Measurements from ENCODE around the gene CCDC188. TPM values are rescaled to one million over a fixed set of nuclear protein-coding genes. Genes with fewer than 3 reads are reported as not detected.

Gene CCDC188
- total and polyA plus RNA-seq, 12 donors = 0.30 to 19.0 (median 0.77) TPM; not detected in 2

DNA sequence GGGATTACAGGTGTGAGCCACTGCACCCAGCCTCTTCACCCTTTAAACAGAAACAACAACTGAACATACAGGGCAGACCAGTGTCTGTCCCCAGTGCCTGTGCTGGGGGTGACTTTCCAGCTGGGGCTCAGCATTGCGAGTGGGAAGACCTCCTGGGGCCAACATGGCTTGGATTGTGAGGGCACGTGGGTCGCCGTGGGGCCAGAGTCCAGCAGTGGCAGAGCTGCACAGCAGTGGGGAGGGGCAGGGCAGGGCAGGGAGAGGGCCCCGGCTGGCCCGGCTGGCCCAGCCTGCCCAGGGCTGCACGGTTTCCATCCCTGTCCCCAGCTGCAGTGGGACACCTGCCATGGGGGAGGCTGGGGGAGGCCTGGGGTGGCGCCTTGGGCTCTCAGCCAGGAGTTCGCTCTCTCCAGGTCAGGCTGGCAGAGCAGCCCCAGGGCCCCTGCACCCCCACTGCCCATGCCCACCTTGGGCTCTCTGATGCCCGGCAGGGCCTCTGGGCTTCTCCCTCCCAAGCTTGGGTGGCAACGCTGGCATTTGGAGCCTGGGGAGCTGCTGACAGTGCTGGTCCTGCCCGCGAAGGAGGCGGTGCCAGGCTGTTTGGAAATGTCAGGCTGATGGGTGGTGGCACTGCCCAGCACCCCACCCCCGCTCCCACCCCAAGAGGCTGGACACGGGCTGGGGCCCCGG is 30.5 kb upstream of the CCDC188 start:
- peaks cover 7% of the 10 kb centered on the region for H3K27me3 ChIP-seq
- H3K4me3 ChIP-seq = no peak overlapping the region
- DNase-seq = no peak
- H3K9me3 ChIP-seq (replicated peaks in 1 of 3) = no peaks in the 10 kb centered on the region
- H3K27ac ChIP-seq = no peak overlapping the region
- intact Hi-C loops (cut with DNase I) = no loop called here
- 53 to 78% (median 74%) methylated on average over 4 to 17 of the region's 17 CpGs for WGBS, 4 donors
- no peak for TF ChIP-seq POLR2A (IDR thresholded peaks at IDR 0.05)
- no peaks in the 10 kb centered on the region for H3K36me3 ChIP-seq (replicated peaks in 1 of 2)
- no peaks in the 10 kb centered on the region for H3K4me1 ChIP-seq (replicated peaks in 1 of 2)

DNA sequence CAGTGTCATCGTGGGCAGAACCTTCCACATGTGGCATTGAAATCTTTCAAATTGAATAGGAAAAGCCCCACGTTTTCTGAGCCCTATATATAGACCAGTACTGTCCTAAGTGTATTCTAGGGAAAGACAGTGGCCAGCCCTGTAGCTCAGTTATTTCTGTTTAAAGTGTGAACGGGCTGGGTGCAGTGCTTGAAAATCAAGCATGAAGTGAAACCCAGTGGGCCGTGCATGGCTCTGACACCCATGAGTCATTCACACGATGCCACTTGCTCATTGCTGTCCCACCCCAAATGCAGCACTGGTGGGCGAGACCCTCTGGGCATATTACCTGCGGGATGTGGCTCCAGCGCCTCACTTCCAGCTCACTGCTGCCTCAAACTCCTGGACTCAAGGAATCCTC is 29.8 kb upstream of the CCDC188 start:
- Histone ChIP-seq H3K4me3 (no peak overlapping the region), H3K27me3 (peaks cover 7% of the 10 kb centered on the region), H3K4me1 (replicated peaks in 1 of 2) (no peaks in the 10 kb centered on the region), H3K9me3 (replicated peaks in 1 of 3) (no peaks in the 10 kb centered on the region), H3K36me3 (replicated peaks in 1 of 2) (no peaks in the 10 kb centered on the region), H3K27ac (no peak overlapping the region)
- no peak for DNase-seq
- intact Hi-C loops (cut with DNase I) = no loop called here
- 69 to 84% (median 76%) methylated on average over 6 to 8 of the region's 8 CpGs for WGBS, 4 donors
- no peak for TF ChIP-seq POLR2A (IDR thresholded peaks at IDR 0.05)
- TF ChIP-seq, protein P1, sequence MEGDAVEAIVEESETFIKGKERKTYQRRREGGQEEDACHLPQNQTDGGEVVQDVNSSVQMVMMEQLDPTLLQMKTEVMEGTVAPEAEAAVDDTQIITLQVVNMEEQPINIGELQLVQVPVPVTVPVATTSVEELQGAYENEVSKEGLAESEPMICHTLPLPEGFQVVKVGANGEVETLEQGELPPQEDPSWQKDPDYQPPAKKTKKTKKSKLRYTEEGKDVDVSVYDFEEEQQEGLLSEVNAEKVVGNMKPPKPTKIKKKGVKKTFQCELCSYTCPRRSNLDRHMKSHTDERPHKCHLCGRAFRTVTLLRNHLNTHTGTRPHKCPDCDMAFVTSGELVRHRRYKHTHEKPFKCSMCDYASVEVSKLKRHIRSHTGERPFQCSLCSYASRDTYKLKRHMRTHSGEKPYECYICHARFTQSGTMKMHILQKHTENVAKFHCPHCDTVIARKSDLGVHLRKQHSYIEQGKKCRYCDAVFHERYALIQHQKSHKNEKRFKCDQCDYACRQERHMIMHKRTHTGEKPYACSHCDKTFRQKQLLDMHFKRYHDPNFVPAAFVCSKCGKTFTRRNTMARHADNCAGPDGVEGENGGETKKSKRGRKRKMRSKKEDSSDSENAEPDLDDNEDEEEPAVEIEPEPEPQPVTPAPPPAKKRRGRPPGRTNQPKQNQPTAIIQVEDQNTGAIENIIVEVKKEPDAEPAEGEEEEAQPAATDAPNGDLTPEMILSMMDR (IDR thresholded peaks at IDR 0.05) = no peak

DNA sequence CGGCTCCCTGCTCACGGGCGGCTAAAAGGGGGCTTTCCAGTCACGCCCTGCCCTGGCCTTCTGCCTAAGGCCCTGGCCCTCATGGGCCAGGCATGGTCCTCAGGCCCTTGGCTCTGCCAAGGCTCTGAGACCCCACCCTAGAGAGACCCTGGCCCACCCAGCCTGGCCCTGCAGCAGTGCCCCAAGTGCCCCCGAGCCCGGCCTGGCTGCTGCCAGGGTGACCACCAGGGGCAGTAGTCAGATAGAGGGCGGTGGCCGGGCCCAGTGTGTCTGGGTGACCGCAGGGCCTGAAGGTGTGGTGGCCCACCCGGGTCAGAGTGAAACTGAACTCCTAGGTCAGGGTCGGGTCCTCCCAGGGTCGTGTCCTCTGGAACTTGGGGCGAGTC is 29.4 kb upstream of the CCDC188 start:
- no peaks in the 10 kb centered on the region for H3K9me3 ChIP-seq (replicated peaks in 1 of 3)
- no peak for DNase-seq
- no peaks in the 10 kb centered on the region for H3K36me3 ChIP-seq (replicated peaks in 1 of 2)
- H3K4me3 ChIP-seq = no peak overlapping the region
- no peaks in the 10 kb centered on the region for H3K4me1 ChIP-seq (replicated peaks in 1 of 2)
- H3K27ac ChIP-seq = no peak overlapping the region
- TF ChIP-seq, protein P1 (IDR thresholded peaks at IDR 0.05) = no peak
- TF ChIP-seq POLR2A (IDR thresholded peaks at IDR 0.05) = no peak
- WGBS, 4 donors = 78 to 82% (median 79%) methylated on average over 5 to 13 of the region's 13 CpGs
- intact Hi-C loops (cut with DNase I) = no loop called here
- H3K27me3 ChIP-seq = peaks cover 7% of the 10 kb centered on the region

DNA sequence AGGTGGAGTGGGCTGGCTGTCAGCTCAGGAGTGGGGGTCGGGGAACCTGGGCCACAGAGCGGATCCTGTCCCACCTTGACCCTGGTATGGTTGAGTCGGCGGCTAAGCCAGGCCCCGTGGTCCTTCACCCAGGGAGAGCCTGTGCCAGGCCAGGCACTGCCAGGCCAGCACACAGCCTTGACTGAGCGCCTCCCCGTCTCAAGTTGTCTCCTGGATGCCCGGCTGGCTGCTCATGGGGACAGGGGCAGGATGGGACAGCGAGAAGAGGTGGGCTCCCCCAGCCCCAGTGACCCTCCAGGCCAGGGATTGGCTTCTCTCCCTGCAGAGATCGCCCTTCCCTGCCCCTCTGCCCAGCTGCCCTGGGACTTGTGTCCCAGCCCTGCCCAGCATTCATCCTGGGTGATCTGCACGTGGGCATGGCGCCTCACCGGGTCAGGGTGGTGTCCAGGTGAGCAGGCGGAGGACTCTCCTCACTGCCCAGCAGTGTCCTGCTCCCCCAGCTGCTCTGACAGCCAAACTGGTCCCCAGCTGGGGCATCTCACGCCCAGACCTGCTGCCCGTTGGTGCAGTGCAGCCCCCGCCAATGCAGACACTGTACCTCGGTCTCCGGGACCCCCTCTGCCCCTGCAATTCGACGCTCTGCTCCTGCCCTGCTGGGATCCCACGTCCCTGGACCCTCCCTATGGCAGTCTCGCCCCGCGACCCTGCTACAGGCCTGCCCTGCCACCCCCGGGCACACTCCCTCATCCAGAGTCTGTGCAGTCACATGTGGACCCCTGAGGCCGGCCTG is 28.8 kb upstream of the CCDC188 start:
- Histone ChIP-seq H3K27me3 (peaks cover 7% of the 10 kb centered on the region), H3K4me3 (no peak overlapping the region), H3K4me1 (replicated peaks in 1 of 2) (no peaks in the 10 kb centered on the region), H3K36me3 (replicated peaks in 1 of 2) (no peaks in the 10 kb centered on the region), H3K9me3 (replicated peaks in 1 of 3) (no peaks in the 10 kb centered on the region), H3K27ac (no peak overlapping the region)
- intact Hi-C loops (cut with DNase I) = no loop called here
- TF ChIP-seq POLR2A (IDR thresholded peaks at IDR 0.05) = no peak
- TF ChIP-seq, protein P1 (IDR thresholded peaks at IDR 0.05) = no peak
- no peak for DNase-seq
- WGBS, 4 donors = 71 to 85% (median 82%) methylated on average over 15 to 27 of the region's 27 CpGs; no CpG with 5 or more reads in 1 of the 4 donors

Measured in adrenal gland (tissue), 12 donors.